ENCODE data around the gene GRM4.

DNA sequence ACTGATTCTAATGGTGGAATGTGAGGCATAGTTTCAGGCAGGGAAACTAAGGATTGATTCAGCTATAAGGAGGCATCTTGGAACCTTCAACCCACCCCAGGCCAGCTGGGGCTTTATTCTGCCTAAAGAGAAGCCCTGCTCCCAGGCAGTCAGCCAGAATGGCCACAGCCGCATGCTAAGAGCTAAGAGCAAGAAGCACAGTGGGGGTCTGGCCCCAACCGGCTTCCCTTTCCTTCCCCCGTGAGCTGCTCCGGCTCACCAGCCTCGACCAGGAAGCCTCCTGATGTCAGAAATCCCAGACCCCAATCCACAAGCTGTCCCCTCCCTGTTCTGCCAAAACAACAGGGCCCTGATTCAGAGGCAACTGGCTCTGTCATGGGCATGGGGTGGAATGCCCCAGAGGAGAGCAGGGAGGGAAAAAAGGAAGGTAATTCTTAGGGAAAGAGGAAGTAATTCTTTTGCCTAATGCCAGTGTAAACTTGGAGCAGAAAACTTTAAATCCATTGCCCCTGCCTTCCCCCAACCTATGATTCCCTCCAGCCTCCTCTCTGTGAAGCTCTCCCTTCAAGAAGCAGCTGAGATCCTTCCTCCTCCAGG is 6.9 kb downstream of the GRM4 start:
- TF ChIP-seq, protein P1, sequence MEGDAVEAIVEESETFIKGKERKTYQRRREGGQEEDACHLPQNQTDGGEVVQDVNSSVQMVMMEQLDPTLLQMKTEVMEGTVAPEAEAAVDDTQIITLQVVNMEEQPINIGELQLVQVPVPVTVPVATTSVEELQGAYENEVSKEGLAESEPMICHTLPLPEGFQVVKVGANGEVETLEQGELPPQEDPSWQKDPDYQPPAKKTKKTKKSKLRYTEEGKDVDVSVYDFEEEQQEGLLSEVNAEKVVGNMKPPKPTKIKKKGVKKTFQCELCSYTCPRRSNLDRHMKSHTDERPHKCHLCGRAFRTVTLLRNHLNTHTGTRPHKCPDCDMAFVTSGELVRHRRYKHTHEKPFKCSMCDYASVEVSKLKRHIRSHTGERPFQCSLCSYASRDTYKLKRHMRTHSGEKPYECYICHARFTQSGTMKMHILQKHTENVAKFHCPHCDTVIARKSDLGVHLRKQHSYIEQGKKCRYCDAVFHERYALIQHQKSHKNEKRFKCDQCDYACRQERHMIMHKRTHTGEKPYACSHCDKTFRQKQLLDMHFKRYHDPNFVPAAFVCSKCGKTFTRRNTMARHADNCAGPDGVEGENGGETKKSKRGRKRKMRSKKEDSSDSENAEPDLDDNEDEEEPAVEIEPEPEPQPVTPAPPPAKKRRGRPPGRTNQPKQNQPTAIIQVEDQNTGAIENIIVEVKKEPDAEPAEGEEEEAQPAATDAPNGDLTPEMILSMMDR (IDR thresholded peaks at IDR 0.05 in 8 of 11, conservative IDR thresholded peaks at IDR 0.05 in 3 of 11): no peak
- TF ChIP-seq POLR2AphosphoS5 (IDR thresholded peaks at IDR 0.05) (no peak), POLR2A (IDR thresholded peaks at IDR 0.05) (no peak)
